ENCODE data around the gene PKN3.

PKN3 gene

GRCh38 chr9:128718047-128718446 lies 15.7 kb downstream of the PKN3 start:
- H3K4me1 ChIP-seq (ENCODE audit: insufficient read depth, low read length), result no peaks in the 10 kb centered on the region; the same call in 1 of the 2 replicates
- H3K36me3 ChIP-seq (ENCODE audit: insufficient read depth, low read length), result no peaks in the 10 kb centered on the region; the same call in 1 of the 2 replicates
- no peaks in the 10 kb centered on the region for H3K9me3 ChIP-seq (ENCODE audit: control insufficient read depth, insufficient read depth, low read length)
- no peak overlapping the region for H3K9ac ChIP-seq (ENCODE audit: low read depth, low read length)

GRCh38 chr9:128718475-128718874 lies 16.2 kb downstream of the PKN3 start:
- H3K36me3 ChIP-seq (ENCODE audit: insufficient read depth, low read length), result no peaks in the 10 kb centered on the region; the same call in 1 of the 2 replicates
- H3K4me1 ChIP-seq (ENCODE audit: insufficient read depth, low read length), result no peaks in the 10 kb centered on the region; the same call in 1 of the 2 replicates
- no peaks in the 10 kb centered on the region for H3K9me3 ChIP-seq (ENCODE audit: control insufficient read depth, insufficient read depth, low read length)
- H3K9ac ChIP-seq (ENCODE audit: low read depth, low read length), result no peak overlapping the region

- no peaks in the 10 kb centered on the region; the same call in 1 of the 2 replicates for H3K36me3 ChIP-seq (ENCODE audit: insufficient read depth, low read length)
- no peaks in the 10 kb centered on the region; the same call in 1 of the 2 replicates for H3K4me1 ChIP-seq (ENCODE audit: insufficient read depth, low read length)
- no peak overlapping the region for H3K9ac ChIP-seq (ENCODE audit: low read depth, low read length)
- no peaks in the 10 kb centered on the region for H3K9me3 ChIP-seq (ENCODE audit: control insufficient read depth, insufficient read depth, low read length)
Measured at GRCh38 chr9:128719919-128720605, 17.8 kb downstream of the PKN3 start.

GRCh38 chr9:128720841-128721486 lies 18.7 kb downstream of the PKN3 start:
- no peaks in the 10 kb centered on the region; the same call in 1 of the 2 replicates for H3K36me3 ChIP-seq (ENCODE audit: insufficient read depth, low read length)
- H3K9me3 ChIP-seq (ENCODE audit: control insufficient read depth, insufficient read depth, low read length), result no peaks in the 10 kb centered on the region
- no peak overlapping the region for H3K9ac ChIP-seq (ENCODE audit: low read depth, low read length)
- no peaks in the 10 kb centered on the region; the same call in 1 of the 2 replicates for H3K4me1 ChIP-seq (ENCODE audit: insufficient read depth, low read length)

GRCh38 chr9:128721487-128722010 lies 19.2 kb downstream of the PKN3 start:
- Histone ChIP-seq H3K36me3 (ENCODE audit: insufficient read depth, low read length) (no peaks in the 10 kb centered on the region; the same call in 1 of the 2 replicates), H3K9me3 (ENCODE audit: control insufficient read depth, insufficient read depth, low read length) (no peaks in the 10 kb centered on the region), H3K9ac (ENCODE audit: low read depth, low read length) (no peak overlapping the region), H3K4me1 (ENCODE audit: insufficient read depth, low read length) (no peaks in the 10 kb centered on the region; the same call in 1 of the 2 replicates)

GRCh38 chr9:128722380-128723351 lies 20.4 kb downstream of the PKN3 start:
- Histone ChIP-seq H3K9me3 (ENCODE audit: control insufficient read depth, insufficient read depth, low read length) (no peaks in the 10 kb centered on the region), H3K36me3 (ENCODE audit: insufficient read depth, low read length) (no peaks in the 10 kb centered on the region; the same call in 1 of the 2 replicates), H3K4me1 (ENCODE audit: insufficient read depth, low read length) (no peaks in the 10 kb centered on the region; the same call in 1 of the 2 replicates), H3K9ac (ENCODE audit: low read depth, low read length) (no peak overlapping the region)

GRCh38 chr9:128723352-128723865 lies 21.1 kb downstream of the PKN3 start:
- Histone ChIP-seq H3K9ac (ENCODE audit: low read depth, low read length) (peak overlapping the region; percentile 57), H3K4me1 (ENCODE audit: insufficient read depth, low read length) (no peaks in the 10 kb centered on the region; the same call in 1 of the 2 replicates), H3K36me3 (ENCODE audit: insufficient read depth, low read length) (no peaks in the 10 kb centered on the region; the same call in 1 of the 2 replicates), H3K9me3 (ENCODE audit: control insufficient read depth, insufficient read depth, low read length) (no peaks in the 10 kb centered on the region)

GRCh38 chr9:128723866-128724743 lies 21.8 kb downstream of the PKN3 start, which contains the start of gene ZDHHC12:
TSS of gene ZDHHC12 (minus strand) at chr9:128724127. CDS start at chr9:128724093, 34 bp downstream.
- Histone ChIP-seq H3K9me3 (ENCODE audit: control insufficient read depth, insufficient read depth, low read length) (no peaks in the 10 kb centered on the region), H3K4me1 (ENCODE audit: insufficient read depth, low read length) (no peaks in the 10 kb centered on the region; the same call in 1 of the 2 replicates), H3K9ac (ENCODE audit: low read depth, low read length) (peak within 1 kb of the TSS; percentile 57), H3K36me3 (ENCODE audit: insufficient read depth, low read length) (no peaks in the 10 kb centered on the region; the same call in 1 of the 2 replicates)

GRCh38 chr9:128724744-128725211 lies 22.5 kb downstream of the PKN3 start:
- Histone ChIP-seq H3K36me3 (ENCODE audit: insufficient read depth, low read length) (no peaks in the 10 kb centered on the region; the same call in 1 of the 2 replicates), H3K4me1 (ENCODE audit: insufficient read depth, low read length) (no peaks in the 10 kb centered on the region; the same call in 1 of the 2 replicates), H3K9ac (ENCODE audit: low read depth, low read length) (peak overlapping the region; percentile 40; the same call in 1 of the 2 replicates), H3K9me3 (ENCODE audit: control insufficient read depth, insufficient read depth, low read length) (no peaks in the 10 kb centered on the region)

GRCh38 chr9:128727640-128728248 lies 25.4 kb downstream of the PKN3 start:
- Histone ChIP-seq H3K36me3 (ENCODE audit: insufficient read depth, low read length) (peaks cover 4% of the 10 kb centered on the region; the same call in 1 of the 2 replicates), H3K9ac (ENCODE audit: low read depth, low read length) (no peak overlapping the region), H3K4me1 (ENCODE audit: insufficient read depth, low read length) (no peaks in the 10 kb centered on the region; the same call in 1 of the 2 replicates), H3K9me3 (ENCODE audit: control insufficient read depth, insufficient read depth, low read length) (no peaks in the 10 kb centered on the region)

- Histone ChIP-seq H3K9me3 (ENCODE audit: control insufficient read depth, insufficient read depth, low read length) (no peaks in the 10 kb centered on the region), H3K36me3 (ENCODE audit: insufficient read depth, low read length) (peaks cover 4% of the 10 kb centered on the region; the same call in 1 of the 2 replicates), H3K9ac (ENCODE audit: low read depth, low read length) (no peak overlapping the region), H3K4me1 (ENCODE audit: insufficient read depth, low read length) (no peaks in the 10 kb centered on the region)
Measured at GRCh38 chr9:128728298-128728697, 26.0 kb downstream of the PKN3 start.

- Histone ChIP-seq H3K4me1 (ENCODE audit: insufficient read depth, low read length) (no peaks in the 10 kb centered on the region), H3K36me3 (ENCODE audit: insufficient read depth, low read length) (peaks cover 4% of the 10 kb centered on the region; the same call in 1 of the 2 replicates), H3K9me3 (ENCODE audit: control insufficient read depth, insufficient read depth, low read length) (no peaks in the 10 kb centered on the region), H3K9ac (ENCODE audit: low read depth, low read length) (no peak overlapping the region)
Measured at GRCh38 chr9:128729302-128729701, 27.0 kb downstream of the PKN3 start.

All from ES-I3 (cell line).